ENCODE results near the gene MYO3B. TPM values are rescaled to one million over a fixed set of nuclear protein-coding genes. Genes with fewer than 3 reads are reported as not detected.

MYO3B gene
- total RNA-seq, 2 donors from 2014 or later, result 0.09 to 0.74 TPM

DNA sequence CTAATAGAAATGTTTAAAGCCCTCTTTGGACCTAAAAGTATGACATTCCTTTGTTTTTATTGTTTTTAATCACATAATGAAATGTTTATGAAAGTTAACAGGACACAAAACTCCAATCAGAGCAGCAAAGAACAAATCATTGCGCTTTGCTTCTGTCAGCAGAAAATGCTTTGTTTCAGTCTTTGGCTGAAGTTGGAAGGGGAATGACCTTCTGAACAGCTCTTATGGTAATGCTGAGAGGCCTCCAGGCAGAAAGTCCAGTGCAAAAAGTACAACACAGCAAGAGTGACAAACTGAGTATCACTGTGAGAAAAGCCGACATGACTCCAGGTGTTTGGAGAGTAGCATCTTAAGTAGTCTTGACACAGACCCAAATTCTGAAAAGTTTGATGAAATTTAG lies 389.5 kb downstream of the MYO3B start:
- intact Hi-C loops (cut with DNase I), result no loop called here
- no peak for DNase-seq (ENCODE audit: low spot score)
- Histone ChIP-seq H3K27ac (no peak overlapping the region), H3K36me3 (no peaks in the 10 kb centered on the region), H3K9me3 (no peaks in the 10 kb centered on the region), H3K4me1 (replicated peaks) (no peaks in the 10 kb centered on the region), H3K27me3 (replicated peaks; ENCODE audit: insufficient read depth) (no peaks in the 10 kb centered on the region), H3K4me3 (no peak overlapping the region)
- no peak for TF ChIP-seq POLR2AphosphoS5 (IDR thresholded peaks at IDR 0.05)
- no peak for TF ChIP-seq CTCF (IDR thresholded peaks at IDR 0.05)
- no peak for TF ChIP-seq POLR2A (IDR thresholded peaks at IDR 0.05)
- 88% methylated on average over 2 of the region's 2 CpGs for WGBS

DNA sequence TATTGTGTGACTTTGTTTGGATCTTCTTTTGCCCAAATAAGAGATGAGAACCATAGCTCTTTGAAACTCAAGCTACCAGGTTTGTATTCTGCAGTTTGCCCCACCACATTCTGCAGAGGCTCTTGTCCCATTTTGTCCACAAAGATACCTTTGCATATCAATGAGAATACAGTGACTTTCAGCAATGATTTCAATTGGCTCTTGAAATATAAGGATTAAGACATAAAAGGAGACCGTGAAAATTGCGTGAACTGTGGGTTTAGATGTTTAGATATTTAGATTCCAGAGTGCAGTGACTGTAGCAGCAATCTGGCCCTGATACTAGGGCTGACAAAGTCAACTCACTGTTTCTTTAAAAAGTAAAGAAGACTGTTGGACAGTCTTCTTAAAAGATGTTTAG lies 390.6 kb downstream of the MYO3B start:
- intact Hi-C loops (cut with DNase I), result no loop called here
- H3K9me3 ChIP-seq, result no peaks in the 10 kb centered on the region
- no peaks in the 10 kb centered on the region for H3K27me3 ChIP-seq (replicated peaks; ENCODE audit: insufficient read depth)
- no peaks in the 10 kb centered on the region for H3K36me3 ChIP-seq
- DNase-seq (ENCODE audit: low spot score), result no peak
- H3K27ac ChIP-seq, result no peak overlapping the region
- H3K4me1 ChIP-seq (replicated peaks), result no peaks in the 10 kb centered on the region
- no peak for TF ChIP-seq POLR2AphosphoS5 (IDR thresholded peaks at IDR 0.05)
- no peak for TF ChIP-seq POLR2A (IDR thresholded peaks at IDR 0.05)
- TF ChIP-seq CTCF (IDR thresholded peaks at IDR 0.05), result no peak
- WGBS, result 93% methylated on average over 2 of the region's 2 CpGs
- H3K4me3 ChIP-seq, result no peak overlapping the region

GRCh38 chr2:170571612-170572011 lies 393.7 kb downstream of the MYO3B start:
- Histone ChIP-seq H3K36me3 (no peaks in the 10 kb centered on the region), H3K9me3 (no peaks in the 10 kb centered on the region), H3K27ac (no peak overlapping the region), H3K27me3 (replicated peaks; ENCODE audit: insufficient read depth) (no peaks in the 10 kb centered on the region), H3K4me3 (no peak overlapping the region), H3K4me1 (replicated peaks) (no peaks in the 10 kb centered on the region)
- no peak for TF ChIP-seq POLR2AphosphoS5 (IDR thresholded peaks at IDR 0.05)
- no peak for TF ChIP-seq POLR2A (IDR thresholded peaks at IDR 0.05)
- no peak for TF ChIP-seq CTCF (IDR thresholded peaks at IDR 0.05)
- intact Hi-C loops (cut with DNase I), result no loop called here
- no peak for DNase-seq (ENCODE audit: low spot score)
- 91% methylated on average over 1 of the region's 1 CpG for WGBS

GRCh38 chr2:170573671-170574070 lies 395.7 kb downstream of the MYO3B start:
- no peak overlapping the region for H3K4me3 ChIP-seq

More at GRCh38 chr2:170573671-170574070, 395.7 kb downstream of the MYO3B start:
- intact Hi-C loops (cut with DNase I), result no loop called here
- TF ChIP-seq POLR2AphosphoS5 (IDR thresholded peaks at IDR 0.05) (no peak), CTCF (IDR thresholded peaks at IDR 0.05) (no peak), POLR2A (IDR thresholded peaks at IDR 0.05) (no peak)
- no peaks in the 10 kb centered on the region for H3K27me3 ChIP-seq (replicated peaks; ENCODE audit: insufficient read depth)
- H3K9me3 ChIP-seq, result no peaks in the 10 kb centered on the region
- no peaks in the 10 kb centered on the region for H3K36me3 ChIP-seq
- no peak for DNase-seq (ENCODE audit: low spot score)
- no peaks in the 10 kb centered on the region for H3K4me1 ChIP-seq (replicated peaks)
- H3K27ac ChIP-seq, result no peak overlapping the region
- WGBS, result 66% methylated on average over 1 of the region's 1 CpG

Data from prostate gland (tissue), 2 donors.